H9 (cell line): Measurements from ENCODE around the gene CACNB4. TPM values are rescaled to one million over a fixed set of nuclear protein-coding genes. Genes with fewer than 3 reads are reported as not detected.

Experiments
- DNase-seq: peaks from one replicate; pipeline ENCODE4 v3.0.0-alpha.2; 2017
- H2AFZ ChIP-seq: one replicate; pipeline ENCODE4 v1.6.1; 2013; ENCODE audit warnings: mild to moderate bottlenecking, low read length, control low read depth, moderate library complexity
- H2AK5ac ChIP-seq: 2 replicates; pipeline ENCODE4 v1.6.1; 2013; ENCODE audit warnings: low read length, control low read depth, mixed read lengths; ENCODE audit not compliant: insufficient read length
- H2BK120ac ChIP-seq: one replicate; pipeline ENCODE4 v1.6.1; 2013; ENCODE audit warnings: low read depth, mild to moderate bottlenecking, low read length, control low read depth, inconsistent platforms; ENCODE audit not compliant: poor library complexity, severe bottlenecking
- H2BK12ac ChIP-seq: 2 replicates; pipeline ENCODE4 v1.6.1; 2013; ENCODE audit warnings: low read length, control low read depth, mixed read lengths, low read depth; ENCODE audit not compliant: insufficient read length
- H2BK15ac ChIP-seq: 2 replicates; pipeline ENCODE4 v1.6.1; 2013; ENCODE audit warnings: low read depth, low read length, control low read depth
- H2BK20ac ChIP-seq: one replicate; pipeline ENCODE4 v1.6.1; 2013; ENCODE audit warnings: low read depth, mild to moderate bottlenecking, low read length, control low read depth, inconsistent platforms; ENCODE audit not compliant: poor library complexity, severe bottlenecking
- H2BK5ac ChIP-seq: 2 replicates; pipeline ENCODE4 v1.6.1; 2013; ENCODE audit warnings: low read length, control low read depth, mixed read lengths; ENCODE audit not compliant: insufficient read length
- H3K14ac ChIP-seq: 2 replicates; pipeline ENCODE4 v1.6.1; 2013; ENCODE audit warnings: low read length, control low read depth; ENCODE audit not compliant: insufficient read depth
- H3K18ac ChIP-seq: 2 replicates; pipeline ENCODE4 v1.6.1; 2013; ENCODE audit warnings: low read depth, mild to moderate bottlenecking, mixed read lengths, low read length, control low read depth; ENCODE audit not compliant: insufficient read length
- H3K23ac ChIP-seq: 2 replicates; pipeline ENCODE4 v1.6.1; 2013; ENCODE audit warnings: low read length, control low read depth, mixed read lengths, low read depth; ENCODE audit not compliant: insufficient read length
- H3K23me2 ChIP-seq: 2 replicates; pipeline ENCODE4 v1.6.1; 2013; ENCODE audit warnings: low read depth, mild to moderate bottlenecking, mixed read lengths, low read length, control low read depth; ENCODE audit not compliant: insufficient read length, poor library complexity, severe bottlenecking
- H3K27ac ChIP-seq: 2 replicates; pipeline ENCODE4 v1.5.1; 2013; ENCODE audit warnings: low read length, control low read depth, mixed read lengths, low read depth; ENCODE audit not compliant: insufficient read length
- H3K27me3 ChIP-seq: 2 replicates; pipeline ENCODE4 v1.6.1; 2013; ENCODE audit warnings: low read length, control low read depth, inconsistent platforms; ENCODE audit not compliant: insufficient read depth
- H3K4ac ChIP-seq: 2 replicates; pipeline ENCODE4 v1.6.1; 2013; ENCODE audit warnings: low read depth, mild to moderate bottlenecking, control low read depth, inconsistent platforms, low read length, moderate library complexity
- H3K4me1 ChIP-seq: 2 replicates; pipeline ENCODE4 v1.6.1; 2013; ENCODE audit warnings: low read length, control low read depth, inconsistent platforms; ENCODE audit not compliant: insufficient read depth
- H3K4me2 ChIP-seq: 2 replicates; pipeline ENCODE4 v1.6.1; 2013; ENCODE audit warnings: low read length, control low read depth, mixed read lengths; ENCODE audit not compliant: insufficient read length, insufficient read depth
- H3K56ac ChIP-seq: 2 replicates; pipeline ENCODE4 v1.6.1; 2013; ENCODE audit warnings: low read depth, mild to moderate bottlenecking, mixed read lengths, low read length, control low read depth; ENCODE audit not compliant: insufficient read length
- H3K79me1 ChIP-seq: 2 replicates; pipeline ENCODE4 v1.6.1; 2013; ENCODE audit warnings: low read depth, mild to moderate bottlenecking, moderate library complexity, low read length, control low read depth, inconsistent platforms; ENCODE audit not compliant: insufficient read depth, poor library complexity, severe bottlenecking
- H3K79me2 ChIP-seq: 2 replicates; pipeline ENCODE4 v1.6.1; 2013; ENCODE audit warnings: low read length, control low read depth, inconsistent platforms; ENCODE audit not compliant: insufficient read depth
- H3K9ac ChIP-seq: 2 replicates; pipeline ENCODE4 v1.6.1; 2013; ENCODE audit warnings: low read length, control low read depth, mixed read lengths; ENCODE audit not compliant: insufficient read length; ENCODE audit errors: extremely low read depth
- H3K9me3 ChIP-seq: one replicate; pipeline ENCODE4 v1.6.1; 2013; ENCODE audit warnings: low read depth, low read length, inconsistent platforms; ENCODE audit not compliant: control insufficient read depth
- H3T11ph ChIP-seq: one replicate; pipeline ENCODE4 v1.6.1; 2013; ENCODE audit warnings: mild to moderate bottlenecking, low read length, control low read depth, inconsistent platforms
- H4K20me1 ChIP-seq: one replicate; pipeline ENCODE4 v1.6.1; 2013; ENCODE audit not compliant: control insufficient read depth, insufficient read length, insufficient read depth
- H4K5ac ChIP-seq: 2 replicates; pipeline ENCODE4 v1.6.1; 2013; ENCODE audit warnings: low read depth, mild to moderate bottlenecking, mixed read lengths, low read length, control low read depth; ENCODE audit not compliant: insufficient read length
- H4K8ac ChIP-seq: replicated peaks from 2 replicates; pipeline ENCODE4 v1.6.1; 2013; ENCODE audit warnings: low read length, control low read depth, mixed read lengths, low read depth; ENCODE audit not compliant: insufficient read length
- H4K91ac ChIP-seq: 2 replicates; pipeline ENCODE4 v1.6.1; 2013; ENCODE audit warnings: low read depth, mild to moderate bottlenecking, moderate library complexity, mixed read lengths, low read length, control low read depth; ENCODE audit not compliant: insufficient read length
- H3K27ac Mint-ChIP-seq, 3 experiments: 2 replicates in 2 of 3; 3 replicates in 1 of 3; pipeline ENCODE4 v1.8.0; 2020 to 2021; ENCODE audit warnings: mixed read lengths in 3 of 3, mild to moderate bottlenecking in 1 of 3, moderate library complexity in 1 of 3
- H3K27me3 Mint-ChIP-seq: 2 replicates; pipeline ENCODE4 v1.8.0; 2021; ENCODE audit warnings: low read depth, mild to moderate bottlenecking, moderate library complexity, mixed read lengths
- H3K36me3 Mint-ChIP-seq, 3 experiments: 2 replicates in 2 of 3; 3 replicates in 1 of 3; pipeline ENCODE4 v1.8.0; 2020 to 2021; ENCODE audit warnings: low read depth in 3 of 3, mixed read lengths in 3 of 3; ENCODE audit not compliant: insufficient read depth in 1 of 3
- H3K4me1 Mint-ChIP-seq, 2 experiments: 2 replicates each; pipeline ENCODE4 v1.8.0; 2020; ENCODE audit warnings: mixed read lengths in 2 of 2
- H3K4me3 Mint-ChIP-seq, 2 experiments: 2 replicates in 1 of 2; 3 replicates in 1 of 2; pipeline ENCODE4 v1.8.0; 2020 to 2021; ENCODE audit warnings: mild to moderate bottlenecking in 2 of 2, mixed read lengths in 2 of 2, moderate library complexity in 1 of 2
- H3K9me3 Mint-ChIP-seq, 2 experiments: 2 replicates in 1 of 2; 3 replicates in 1 of 2; pipeline ENCODE4 v1.8.0; 2020; ENCODE audit warnings: mild to moderate bottlenecking in 2 of 2, mixed read lengths in 2 of 2, moderate library complexity in 1 of 2
- WGBS: extraction: QIAGEN DNeasy Blood & Tissue Kit; methylation state at CpG from one replicate; pipeline ENCODE4 v1.1.7; 2013; ENCODE audit warnings: missing lambda C conversion rate, low lambda C conversion rate, mixed read lengths; ENCODE audit not compliant: insufficient read length; ENCODE audit errors: extremely low coverage; 5-methylcytosine and 5-hydroxymethylcytosine counted together
- total RNA-seq: library from RNA; stranded (reverse); gene quantifications from 2 replicates; pipeline ENCODE4 v1.2.1, GENCODE V29; 2021
- TF ChIP-seq, protein P1 (sequence below): fragments of 200-600 bp; sonication (generic); conservative IDR thresholded peaks from 3 replicates; pipeline ENCODE4 v1.8.0; 2021; ENCODE audit warnings: antibody characterized with exemption, mild to moderate bottlenecking

The CACNB4 gene
- total RNA-seq, 1 experiment from 2014 or later, result 1.4 TPM

DNA sequence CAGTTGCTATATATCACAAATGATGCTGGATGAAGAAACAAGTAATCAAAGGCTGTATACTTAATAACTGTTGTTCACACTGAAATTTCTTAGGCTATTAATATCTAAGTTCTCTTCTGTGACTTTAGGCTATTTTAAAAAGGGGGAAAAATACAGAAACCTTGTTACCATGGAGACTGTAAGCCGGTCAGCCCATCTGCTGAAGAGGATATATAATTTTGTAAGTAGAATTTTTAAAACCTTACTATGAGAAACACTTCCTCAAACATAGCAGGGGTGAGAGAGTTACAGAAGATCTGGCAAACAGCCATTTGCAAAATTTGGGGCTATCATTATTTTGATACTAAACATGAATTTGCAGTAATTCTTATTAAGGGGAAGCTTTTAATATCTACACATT is 27.8 kb downstream of the CACNB4 start:
- Mint-ChIP-seq H3K4me1 (peaks cover 14 to 16% of the 10 kb centered on the region in 2 experiments), H3K27ac (no peak overlapping the region), H3K9me3 (no peaks in the 10 kb centered on the region; a peak in 1 of 5 replicates), H3K4me3 (no peak overlapping the region), H3K27me3 (no peaks in the 10 kb centered on the region), H3K36me3 (peaks cover 0 to 1% (median 0%) of the 10 kb centered on the region in 3 experiments; a peak in 3 of 7 replicates)
- Histone ChIP-seq H3K4me1 (peaks cover 7% of the 10 kb centered on the region; the same call in 1 of the 2 replicates), H3K23ac (no peak overlapping the region), H2BK5ac (no peak overlapping the region), H2AK5ac (no peak overlapping the region), H3K27me3 (no peaks in the 10 kb centered on the region), H3K14ac (no peak overlapping the region), H3K18ac (no peak overlapping the region), H3K4me2 (no peak overlapping the region), H3K9me3 (no peaks in the 10 kb centered on the region), H3K4ac (no peak overlapping the region), H4K5ac (no peak overlapping the region), H3K23me2 (no peaks in the 10 kb centered on the region), H3K56ac (no peak overlapping the region), H2BK12ac (no peak overlapping the region), H3K27ac (no peak overlapping the region), H2BK120ac (no peak overlapping the region), H2BK20ac (no peak overlapping the region), H3K79me1 (no peaks in the 10 kb centered on the region), H2BK15ac (no peak overlapping the region), H3T11ph (no peak overlapping the region), H4K91ac (no peak overlapping the region), H4K20me1 (no peaks in the 10 kb centered on the region), H2AFZ (no peak overlapping the region), H3K9ac (no peak overlapping the region), H3K79me2 (0 out of 2 replicates have a peak, but pooled peaks cover 2% of the 10 kb centered on the region), H4K8ac (no peak overlapping the region)
- no CpG with 5 or more reads among the region's 1 CpG for WGBS
- no peak for DNase-seq
- TF ChIP-seq, protein P1, sequence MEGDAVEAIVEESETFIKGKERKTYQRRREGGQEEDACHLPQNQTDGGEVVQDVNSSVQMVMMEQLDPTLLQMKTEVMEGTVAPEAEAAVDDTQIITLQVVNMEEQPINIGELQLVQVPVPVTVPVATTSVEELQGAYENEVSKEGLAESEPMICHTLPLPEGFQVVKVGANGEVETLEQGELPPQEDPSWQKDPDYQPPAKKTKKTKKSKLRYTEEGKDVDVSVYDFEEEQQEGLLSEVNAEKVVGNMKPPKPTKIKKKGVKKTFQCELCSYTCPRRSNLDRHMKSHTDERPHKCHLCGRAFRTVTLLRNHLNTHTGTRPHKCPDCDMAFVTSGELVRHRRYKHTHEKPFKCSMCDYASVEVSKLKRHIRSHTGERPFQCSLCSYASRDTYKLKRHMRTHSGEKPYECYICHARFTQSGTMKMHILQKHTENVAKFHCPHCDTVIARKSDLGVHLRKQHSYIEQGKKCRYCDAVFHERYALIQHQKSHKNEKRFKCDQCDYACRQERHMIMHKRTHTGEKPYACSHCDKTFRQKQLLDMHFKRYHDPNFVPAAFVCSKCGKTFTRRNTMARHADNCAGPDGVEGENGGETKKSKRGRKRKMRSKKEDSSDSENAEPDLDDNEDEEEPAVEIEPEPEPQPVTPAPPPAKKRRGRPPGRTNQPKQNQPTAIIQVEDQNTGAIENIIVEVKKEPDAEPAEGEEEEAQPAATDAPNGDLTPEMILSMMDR, result no peak
